Naive B cell (primary cell): Measurements from ENCODE around the gene ANKH. TPM values are rescaled to one million over a fixed set of nuclear protein-coding genes. Genes with fewer than 3 reads are reported as not detected.

Experiments
- ATAC-seq, 2 donors: fragments of 150-1000 bp; cut with Tn5 transposase; 2 replicates each; pipeline ENCODE4 v1.10.0; 2021; ENCODE audit warnings: low read depth in 2 of 2, mild to moderate bottlenecking in 2 of 2, moderate library complexity in 2 of 2
- DNase-seq: peaks from one replicate; pipeline ENCODE4 v3.0.0; 2022
- H3K27ac Mint-ChIP-seq, 6 donors: one replicate each; pipeline ENCODE4 v1.8.0; 2020 to 2022; ENCODE audit warnings: mild to moderate bottlenecking in 6 of 6, mixed read lengths in 6 of 6, moderate library complexity in 5 of 6, inconsistent platforms in 2 of 6
- H3K27me3 Mint-ChIP-seq, 3 donors: one replicate each; pipeline ENCODE4 v1.8.0; 2021 to 2022; ENCODE audit warnings: mixed read lengths in 3 of 3, mild to moderate bottlenecking in 1 of 3
- H3K36me3 Mint-ChIP-seq, 2 donors: one replicate each; pipeline ENCODE4 v1.8.0; 2020 to 2022; ENCODE audit warnings: mixed read lengths in 2 of 2, inconsistent platforms in 1 of 2, mild to moderate bottlenecking in 1 of 2
- H3K4me1 Mint-ChIP-seq, 3 donors: one replicate each; pipeline ENCODE4 v1.8.0; 2020 to 2022; ENCODE audit warnings: mixed read lengths in 3 of 3, inconsistent platforms in 1 of 3, mild to moderate bottlenecking in 1 of 3, moderate library complexity in 1 of 3
- H3K4me3 Mint-ChIP-seq, 8 donors: one replicate each; pipeline ENCODE4 v1.8.0; 2020 to 2022; ENCODE audit warnings: mild to moderate bottlenecking in 8 of 8, mixed read lengths in 8 of 8, moderate library complexity in 8 of 8, inconsistent platforms in 2 of 8
- H3K9me3 Mint-ChIP-seq, 7 donors: one replicate each; pipeline ENCODE4 v1.8.0; 2020 to 2022; ENCODE audit warnings: mixed read lengths in 7 of 7, mild to moderate bottlenecking in 5 of 7, inconsistent platforms in 2 of 7, moderate library complexity in 1 of 7
- polyA plus RNA-seq, 6 donors: library from polyadenylated mRNA; unstranded; fragments of 300-500 nt; fragmentation: Illumina TruSeq; gene quantifications; one replicate each; pipeline ENCODE4 v1.2.3, GENCODE V29; 2021; ENCODE audit warnings: low read depth in 6 of 6

The ANKH gene
- polyA plus RNA-seq, 6 donors from 2014 or later = 7.4 to 14.7 (median 11.8) TPM

DNA sequence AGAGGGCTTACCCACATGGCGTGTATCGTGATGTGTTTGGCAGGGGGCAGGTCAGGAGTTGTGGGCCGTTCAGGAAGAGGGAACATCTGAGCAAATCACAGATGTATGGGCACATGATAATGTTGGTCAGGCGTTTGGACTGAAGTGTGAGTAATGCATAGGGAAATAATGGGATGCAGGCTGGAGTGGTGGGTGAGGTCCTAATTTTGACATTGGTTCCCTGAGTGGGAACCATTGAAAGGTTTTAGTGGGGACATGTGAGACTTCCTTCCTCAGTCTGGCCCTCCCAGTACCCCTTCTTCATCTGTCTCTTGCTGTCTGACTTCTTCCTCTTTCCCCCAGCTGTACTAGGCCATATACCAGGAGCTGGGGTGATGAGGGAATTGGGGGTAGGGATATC lies 199.5 kb downstream of the ANKH start:
- Mint-ChIP-seq H3K36me3 (peaks cover 0 to 9% of the 10 kb centered on the region in 2 donors), H3K4me3 (peak overlapping the region in 6 of 8 donors; percentile 6 to 61 (median 32)), H3K27me3 (no peaks in the 10 kb centered on the region), H3K9me3 (no peaks in the 10 kb centered on the region), H3K4me1 (peaks cover 61 to 81% (median 73%) of the 10 kb centered on the region in 3 donors), H3K27ac (peak overlapping the region in 3 of 6 donors; percentile 58 to 91 (median 75))
- DNase-seq (no peak), ATAC-seq (peak; percentile 32 to 47)

DNA sequence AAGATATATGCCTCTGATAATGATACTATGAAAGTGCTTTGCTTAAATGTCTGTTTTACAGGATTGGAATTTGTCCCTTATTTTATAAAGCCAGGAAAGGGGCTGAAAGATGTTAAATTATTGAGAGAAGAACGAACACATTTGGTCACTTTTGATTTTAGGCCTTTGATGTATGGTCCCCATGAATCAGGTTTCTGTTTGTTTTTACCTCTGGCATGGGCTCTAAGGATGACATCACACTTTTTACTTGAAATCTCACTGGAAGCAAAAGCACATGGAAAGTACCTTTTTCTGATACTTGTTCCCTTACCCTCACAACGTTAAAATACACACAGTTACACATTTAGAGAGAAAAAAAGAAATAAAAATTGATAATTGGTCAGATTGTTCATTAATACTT lies 200.2 kb downstream of the ANKH start:
- Mint-ChIP-seq H3K9me3 (no peaks in the 10 kb centered on the region), H3K27ac (peak overlapping the region in 3 of 6 donors; percentile 18 to 75 (median 70)), H3K36me3 (peaks cover 0 to 9% of the 10 kb centered on the region in 2 donors), H3K4me1 (peaks cover 61 to 80% (median 77%) of the 10 kb centered on the region in 3 donors), H3K27me3 (no peaks in the 10 kb centered on the region), H3K4me3 (peak overlapping the region in 2 of 8 donors; percentile 54 to 63)
- DNase-seq (no peak), ATAC-seq (no peak)

DNA sequence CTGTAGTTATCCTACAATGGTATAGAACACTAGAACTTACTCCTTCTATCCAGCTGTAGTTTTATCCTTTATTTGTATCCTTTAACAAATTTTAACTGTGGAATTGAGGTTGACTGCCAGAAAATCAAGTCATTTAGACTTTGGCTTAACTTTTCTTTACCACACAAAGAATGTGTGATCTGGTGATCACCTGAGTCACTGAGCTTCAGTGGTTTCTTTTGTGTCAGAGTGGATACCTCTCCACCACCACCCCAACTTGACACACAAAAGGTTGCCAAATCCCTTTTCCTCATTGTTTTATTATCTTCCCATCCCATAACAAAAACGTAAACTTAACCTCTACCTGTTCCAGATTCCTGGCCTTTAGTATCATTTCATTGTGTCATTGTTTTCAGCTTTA lies 201.6 kb downstream of the ANKH start:
- H3K27me3 Mint-ChIP-seq = no peaks in the 10 kb centered on the region
- no peak for ATAC-seq
- H3K36me3 Mint-ChIP-seq = peaks cover 0 to 9% of the 10 kb centered on the region in 2 donors
- DNase-seq = no peak
- peaks cover 60 to 80% (median 76%) of the 10 kb centered on the region in 3 donors for H3K4me1 Mint-ChIP-seq
- no peak overlapping the region for H3K4me3 Mint-ChIP-seq
- H3K27ac Mint-ChIP-seq = no peak overlapping the region
- H3K9me3 Mint-ChIP-seq = no peaks in the 10 kb centered on the region

DNA sequence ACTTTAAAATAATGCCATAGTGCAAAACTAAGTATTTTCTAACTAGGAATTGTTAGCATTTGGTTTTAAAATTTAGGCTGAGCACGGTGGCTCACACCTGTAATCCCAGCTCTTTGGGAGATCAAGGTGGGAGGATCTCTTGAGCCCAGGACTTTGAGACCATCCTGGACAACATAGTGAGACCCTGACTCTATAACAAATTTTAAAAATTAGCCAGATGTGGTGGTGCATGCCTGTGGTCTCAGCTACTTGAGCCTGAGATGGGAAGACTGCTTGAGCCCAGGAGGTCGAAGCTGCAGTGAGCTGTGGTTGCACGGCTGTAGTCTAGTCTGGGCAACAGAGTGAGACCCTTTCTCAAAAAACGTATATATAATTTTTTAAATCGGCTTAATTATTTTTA lies 202.2 kb downstream of the ANKH start:
- Mint-ChIP-seq H3K27ac (peak overlapping the region in 2 of 6 donors; percentile 50 to 70), H3K9me3 (no peaks in the 10 kb centered on the region), H3K4me1 (peaks cover 60 to 78% (median 74%) of the 10 kb centered on the region in 3 donors), H3K36me3 (peaks cover 0 to 9% of the 10 kb centered on the region in 2 donors), H3K4me3 (no peak overlapping the region), H3K27me3 (no peaks in the 10 kb centered on the region)
- DNase-seq (no peak), ATAC-seq (no peak)

DNA sequence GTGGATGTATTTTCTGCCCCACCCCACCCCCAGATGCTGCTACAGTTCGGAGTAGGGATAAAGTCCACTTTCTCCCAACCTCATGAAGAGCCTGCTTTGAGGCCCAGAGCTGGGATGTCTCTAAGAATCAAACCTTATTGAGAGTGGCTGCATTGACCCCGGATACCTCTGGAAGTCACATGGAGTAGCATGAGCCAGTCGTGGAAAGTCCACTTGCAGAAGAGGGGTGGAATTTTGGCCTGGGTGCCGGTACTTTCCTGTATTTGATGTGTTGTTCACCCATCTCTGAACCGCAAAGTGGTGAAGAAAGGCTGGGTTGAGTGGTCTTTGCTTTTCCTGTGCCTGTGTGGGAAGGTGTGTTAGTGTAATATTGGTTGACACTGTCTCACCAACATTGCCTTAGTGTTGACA lies 203.4 kb downstream of the ANKH start:
- H3K27ac Mint-ChIP-seq = peak overlapping the region in 2 of 6 donors; percentile 70 to 89
- no peaks in the 10 kb centered on the region for H3K27me3 Mint-ChIP-seq
- no peak for DNase-seq
- H3K9me3 Mint-ChIP-seq = no peaks in the 10 kb centered on the region
- no peak for ATAC-seq
- H3K4me3 Mint-ChIP-seq = peak overlapping the region in 5 of 8 donors; percentile 43 to 98 (median 65)
- H3K36me3 Mint-ChIP-seq = no peaks in the 10 kb centered on the region
- peaks cover 60 to 82% (median 72%) of the 10 kb centered on the region in 3 donors for H3K4me1 Mint-ChIP-seq

DNA sequence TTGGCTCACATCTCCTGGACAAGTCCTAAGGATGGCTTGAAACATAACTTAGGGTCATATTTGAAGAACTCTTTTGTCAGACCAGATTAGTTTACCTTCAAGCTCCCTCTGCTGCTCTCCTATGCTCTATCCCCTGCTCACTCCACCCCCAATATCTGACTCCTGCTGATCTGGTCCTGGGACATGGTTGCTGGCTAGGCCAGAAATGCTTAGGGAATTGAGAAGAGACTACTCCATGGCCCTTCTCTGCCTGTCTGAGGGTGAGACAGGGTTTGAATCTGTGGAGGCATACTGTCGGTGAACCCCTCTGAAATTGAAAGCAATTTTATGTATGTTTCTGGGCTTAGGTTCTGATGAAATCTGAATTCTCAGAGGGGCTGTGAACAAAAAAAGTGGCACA lies 203.8 kb downstream of the ANKH start:
- Mint-ChIP-seq H3K9me3 (no peaks in the 10 kb centered on the region), H3K4me3 (peak overlapping the region in 7 of 8 donors; percentile 43 to 98 (median 62)), H3K27me3 (no peaks in the 10 kb centered on the region), H3K27ac (peak overlapping the region in 3 of 6 donors; percentile 22 to 83 (median 70)), H3K4me1 (peaks cover 58 to 82% (median 69%) of the 10 kb centered on the region in 3 donors), H3K36me3 (no peaks in the 10 kb centered on the region)
- ATAC-seq = no peak
- no peak for DNase-seq

DNA sequence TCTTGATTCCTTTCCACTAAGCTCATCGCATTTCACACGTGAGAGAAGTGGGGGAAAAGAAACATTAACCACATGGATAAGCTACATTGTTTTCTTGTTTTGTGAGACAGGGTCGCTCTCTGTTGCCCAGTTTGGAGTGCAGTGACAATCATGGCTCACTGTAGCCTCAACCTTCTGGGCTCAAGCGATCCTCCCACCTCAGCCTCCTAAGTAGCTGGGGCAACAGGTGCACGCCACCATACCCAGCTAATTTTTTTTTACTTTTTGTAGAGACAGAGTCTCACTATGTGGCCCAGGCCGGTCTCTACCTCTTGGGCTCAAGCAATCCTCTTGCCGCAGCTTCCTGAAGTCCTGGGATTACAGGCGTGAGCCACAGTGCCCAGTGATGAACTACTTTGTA lies 204.3 kb downstream of the ANKH start:
- Mint-ChIP-seq H3K27ac (peak overlapping the region in 2 of 6 donors; percentile 70 to 83), H3K27me3 (no peaks in the 10 kb centered on the region), H3K9me3 (no peaks in the 10 kb centered on the region), H3K4me3 (peak overlapping the region in 7 of 8 donors; percentile 17 to 98 (median 62)), H3K36me3 (no peaks in the 10 kb centered on the region), H3K4me1 (peaks cover 53 to 79% (median 64%) of the 10 kb centered on the region in 3 donors)
- ATAC-seq (no peak), DNase-seq (no peak)

DNA sequence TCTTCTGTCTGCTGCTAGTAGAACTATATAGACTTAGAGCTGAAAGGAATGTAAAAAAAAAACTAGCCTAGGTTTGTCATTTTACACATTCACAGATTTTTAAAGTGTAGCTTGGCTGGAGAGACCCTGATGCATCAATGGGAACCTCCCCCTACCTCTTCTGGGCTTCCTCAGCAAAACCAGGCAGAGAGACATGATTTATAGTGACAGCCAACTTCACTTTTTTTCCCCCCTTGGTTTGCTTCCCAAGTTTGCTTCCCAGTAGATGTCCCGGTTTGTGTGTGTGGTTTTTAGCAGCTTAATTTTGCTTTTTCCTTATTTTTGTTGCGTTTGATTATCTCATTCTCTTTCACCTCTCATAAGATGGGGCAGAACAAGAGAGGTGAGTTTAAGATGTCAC lies 205.2 kb downstream of the ANKH start:
- Mint-ChIP-seq H3K4me1 (peaks cover 44 to 70% (median 55%) of the 10 kb centered on the region in 3 donors), H3K27me3 (no peaks in the 10 kb centered on the region), H3K36me3 (no peaks in the 10 kb centered on the region), H3K4me3 (peak overlapping the region; percentile 86 to 98 (median 96)), H3K27ac (peak overlapping the region; percentile 5 to 97 (median 30)), H3K9me3 (no peaks in the 10 kb centered on the region)
- DNase-seq = no peak
- ATAC-seq = no peak

DNA sequence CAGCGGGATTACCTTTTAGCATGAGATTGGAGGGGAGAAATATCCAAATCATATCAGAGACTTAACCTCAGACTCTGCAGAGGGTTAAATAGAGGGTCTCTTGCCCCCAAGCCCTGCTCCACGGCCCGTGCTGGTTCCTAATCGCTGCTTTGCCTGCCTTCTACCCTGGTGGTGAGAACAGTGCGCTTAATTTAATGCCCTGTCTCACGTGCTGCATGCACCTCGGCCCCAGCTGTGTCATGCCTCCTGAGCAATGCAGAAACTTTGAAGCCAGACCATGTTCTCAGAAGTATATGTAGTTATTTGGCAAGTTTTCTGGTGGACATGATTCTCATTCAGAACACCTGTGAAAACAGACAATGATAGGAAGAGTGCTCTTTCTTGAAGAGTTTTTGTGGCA lies 205.6 kb downstream of the ANKH start:
- H3K27me3 Mint-ChIP-seq = no peaks in the 10 kb centered on the region
- no peaks in the 10 kb centered on the region for H3K9me3 Mint-ChIP-seq
- peak overlapping the region; percentile 5 to 97 (median 90) for H3K27ac Mint-ChIP-seq
- no peaks in the 10 kb centered on the region for H3K36me3 Mint-ChIP-seq
- peak overlapping the region; percentile 86 to 98 (median 96) for H3K4me3 Mint-ChIP-seq
- peak; percentile 62 for DNase-seq
- H3K4me1 Mint-ChIP-seq = peaks cover 41 to 68% (median 53%) of the 10 kb centered on the region in 3 donors
- ATAC-seq = peak; percentile 51 to 52

DNA sequence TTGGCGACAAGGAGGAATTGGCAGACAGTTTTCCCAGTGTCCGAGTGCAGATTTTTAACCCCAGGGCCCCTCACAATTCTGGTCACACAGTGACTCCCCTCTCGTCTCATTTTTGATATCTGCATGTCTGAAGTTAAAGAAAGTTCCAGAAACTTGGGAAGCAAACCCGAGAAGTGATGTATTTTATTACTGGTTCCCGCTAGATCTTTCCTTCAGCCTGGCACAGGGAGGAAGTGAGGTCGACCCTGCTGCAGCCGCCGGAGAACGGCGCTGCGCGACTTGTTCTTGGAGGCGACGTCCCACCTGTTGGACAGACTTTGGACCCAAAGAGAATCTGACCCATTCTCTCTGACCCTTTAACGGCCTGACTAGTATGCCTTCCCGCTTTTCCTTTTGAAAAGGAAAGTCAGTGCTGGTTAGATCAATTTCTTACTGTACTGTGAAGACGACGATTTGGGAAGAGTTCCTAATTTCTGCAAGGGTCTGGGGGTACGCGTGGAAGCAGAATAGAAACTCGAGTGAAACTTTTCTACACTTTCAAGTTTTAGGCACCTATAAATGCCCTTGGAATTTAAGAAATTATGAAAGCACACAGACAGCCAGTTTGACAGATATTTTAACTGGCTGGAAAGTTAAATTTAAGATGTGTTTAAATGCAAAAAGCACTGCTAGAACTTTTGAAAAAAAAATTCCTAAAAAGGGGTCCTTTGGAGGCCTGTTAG lies 206.3 kb downstream of the ANKH start:
- Mint-ChIP-seq H3K4me1 (peaks cover 43 to 70% (median 54%) of the 10 kb centered on the region in 3 donors), H3K27ac (peak overlapping the region; percentile 56 to 97 (median 92)), H3K36me3 (no peaks in the 10 kb centered on the region), H3K27me3 (no peaks in the 10 kb centered on the region), H3K4me3 (peak overlapping the region; percentile 86 to 98 (median 96)), H3K9me3 (peaks cover 0 to 2% (median 0%) of the 10 kb centered on the region in 7 donors)
- ATAC-seq (no peak), DNase-seq (no peak)

DNA sequence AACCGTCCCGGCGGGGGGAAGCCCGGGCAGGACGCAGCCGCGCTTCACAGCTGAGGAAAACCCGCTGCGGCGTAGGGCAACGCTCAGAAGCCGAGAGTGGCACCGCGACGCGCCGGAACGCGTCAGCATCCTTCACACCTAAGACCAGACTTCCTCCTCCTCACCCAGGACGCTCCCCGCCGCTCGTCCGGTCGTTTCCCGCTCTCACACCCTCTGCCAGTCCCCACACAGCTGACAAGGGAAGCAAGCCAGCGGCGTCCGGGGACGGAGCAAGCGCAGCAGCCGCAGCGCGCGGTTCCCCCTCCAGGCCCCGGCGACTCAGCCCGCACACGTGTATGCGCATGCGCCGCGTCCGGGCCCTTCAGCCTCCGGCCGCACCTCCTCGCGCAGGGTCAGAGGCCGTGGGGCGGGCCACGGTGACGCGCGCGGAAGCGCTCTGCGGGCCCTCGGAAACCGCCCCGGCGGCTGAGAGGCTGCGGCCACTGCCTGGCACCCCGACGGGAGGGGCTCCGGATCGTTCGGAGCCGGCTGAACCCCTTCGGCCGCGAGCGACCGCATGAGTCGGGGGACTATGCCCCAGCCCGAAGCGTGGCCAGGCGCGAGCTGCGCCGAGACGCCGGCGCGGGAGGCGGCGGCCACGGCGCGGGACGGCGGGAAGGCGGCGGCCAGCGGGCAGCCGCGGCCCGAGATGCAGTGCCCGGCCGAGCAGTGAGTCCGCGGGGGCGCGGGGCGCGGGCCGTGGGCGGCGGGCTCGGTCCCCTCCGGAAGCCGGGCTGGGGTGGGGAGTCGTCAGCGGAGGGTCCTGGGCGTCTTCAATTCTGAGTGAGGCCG lies 207.1 kb downstream of the ANKH start, which contains the start of gene OTULIN:
Gene OTULIN, plus strand, starts transcription at position 449 of the 831 bp plus-strand sequence. Its CDS starts 108 bp downstream, at position 557.
- no peaks in the 10 kb centered on the region for H3K36me3 Mint-ChIP-seq
- peak within 1 kb of the TSS; percentile 86 to 98 (median 98) for H3K4me3 Mint-ChIP-seq
- H3K9me3 Mint-ChIP-seq = peaks cover 0 to 2% (median 0%) of the 10 kb centered on the region in 7 donors
- peak; percentile 77 for ATAC-seq
- peak within 1 kb of the TSS; percentile 91 to 99 (median 96) for H3K27ac Mint-ChIP-seq
- peaks cover 43 to 67% (median 54%) of the 10 kb centered on the region in 3 donors for H3K4me1 Mint-ChIP-seq
- peak; percentile 88 for DNase-seq
- no peaks in the 10 kb centered on the region for H3K27me3 Mint-ChIP-seq

DNA sequence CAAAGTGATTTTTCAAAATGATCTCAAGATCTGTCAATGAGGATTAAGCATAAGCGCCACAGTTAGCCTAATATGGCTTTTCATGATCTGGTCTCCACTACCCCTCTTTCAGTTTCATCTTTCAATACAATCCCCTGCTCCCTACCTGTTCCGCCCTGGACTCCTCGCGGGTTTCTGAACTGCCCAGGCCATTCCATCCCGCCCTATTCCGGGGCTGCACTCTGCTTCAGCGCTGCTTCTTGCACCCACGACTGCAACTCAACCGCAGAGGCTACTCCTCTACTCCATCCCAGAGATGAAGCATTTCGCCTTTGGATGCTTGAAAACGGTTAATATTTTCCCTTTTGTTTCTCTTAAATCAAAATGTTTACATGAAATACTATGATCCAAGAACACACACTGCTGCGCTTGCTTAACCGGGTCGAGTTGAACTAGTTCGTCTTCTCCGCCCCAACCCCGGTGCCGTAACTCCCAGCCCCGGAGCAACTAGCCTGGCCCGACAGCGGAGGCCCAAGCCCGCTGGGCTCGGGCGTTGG lies 207.8 kb downstream of the ANKH start:
- peaks cover 0 to 2% (median 0%) of the 10 kb centered on the region in 7 donors for H3K9me3 Mint-ChIP-seq
- H3K4me3 Mint-ChIP-seq = peak overlapping the region; percentile 86 to 98 (median 97)
- peak overlapping the region; percentile 87 to 99 (median 95) for H3K27ac Mint-ChIP-seq
- no peaks in the 10 kb centered on the region for H3K27me3 Mint-ChIP-seq
- ATAC-seq (peak; percentile 8), DNase-seq (peak; percentile 35)
- no peaks in the 10 kb centered on the region for H3K36me3 Mint-ChIP-seq
- peaks cover 43 to 62% (median 54%) of the 10 kb centered on the region in 3 donors for H3K4me1 Mint-ChIP-seq

DNA sequence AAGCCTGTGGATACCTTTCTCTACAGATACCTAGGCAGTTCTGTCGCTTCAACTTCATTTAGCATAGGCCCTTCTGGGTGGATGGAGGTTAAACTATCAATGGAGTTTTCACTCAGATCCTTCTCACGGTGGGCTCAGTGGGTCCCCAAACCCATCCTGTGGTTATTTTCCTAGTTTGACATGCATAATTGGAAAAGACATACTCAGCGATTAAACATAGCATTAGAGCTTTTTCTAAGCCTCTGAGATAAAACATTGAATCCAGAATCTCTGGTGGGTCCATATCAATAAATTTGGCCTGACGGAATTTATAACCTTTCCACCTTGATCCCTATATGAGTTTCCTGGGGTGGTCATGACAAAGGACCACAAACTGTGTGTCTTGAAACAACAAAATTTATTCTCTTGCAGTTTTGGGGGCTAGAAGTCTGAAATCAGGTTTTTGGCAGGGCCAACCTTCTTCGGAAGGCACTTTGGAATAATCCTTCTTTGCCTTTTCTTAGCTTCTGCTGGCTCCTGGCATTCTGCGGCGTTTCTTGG lies 208.8 kb downstream of the ANKH start:
- Mint-ChIP-seq H3K9me3 (peaks cover 0 to 2% (median 0%) of the 10 kb centered on the region in 7 donors), H3K36me3 (no peaks in the 10 kb centered on the region), H3K27ac (peak overlapping the region in 3 of 6 donors; percentile 38 to 95 (median 40)), H3K4me3 (peak overlapping the region in 5 of 8 donors; percentile 86 to 98 (median 98)), H3K4me1 (peaks cover 35 to 58% (median 46%) of the 10 kb centered on the region in 3 donors), H3K27me3 (no peaks in the 10 kb centered on the region)
- ATAC-seq = no peak
- DNase-seq = no peak
